WTC11 (cell line): ENCODE measurements around the gene SFTPD. TPM values are rescaled to one million over a fixed set of nuclear protein-coding genes. Genes with fewer than 3 reads are reported as not detected.

Source experiments
- ATAC-seq: fragments of 200-7000 bp; cut with Tn5 transposase; 2 replicates; pipeline ENCODE4 v1.10.0; 2021; ENCODE audit warnings: mild to moderate bottlenecking, moderate library complexity
- CTCF ChIA-PET: fragments of 300-600 bp; sonication (Branson Sonifier 250); formaldehyde crosslinking; loops from one replicate; lab custom pipeline; 2021; ENCODE audit warnings: antibody characterized with exemption; lab: Charles Lee
- POLR2A ChIA-PET: fragments of 350-600 bp; sonication (Branson Sonifier 250); formaldehyde crosslinking; loops from one replicate; lab custom pipeline; 2021; ENCODE audit warnings: antibody characterized with exemption; lab: Charles Lee
- DNase-seq: peaks from one replicate; pipeline ENCODE4 v3.0.0; 2021; ENCODE audit warnings: low spot score
- H3K27ac Mint-ChIP-seq: 2 replicates; pipeline ENCODE4 v1.8.0; 2021; ENCODE audit warnings: mixed read lengths
- H3K27me3 Mint-ChIP-seq: 2 replicates; pipeline ENCODE4 v1.8.0; 2021; ENCODE audit warnings: low read depth, mild to moderate bottlenecking, moderate library complexity, mixed read lengths
- H3K36me3 Mint-ChIP-seq: 2 replicates; pipeline ENCODE4 v1.8.0; 2021; ENCODE audit warnings: mixed read lengths
- H3K4me1 Mint-ChIP-seq: 2 replicates; pipeline ENCODE4 v1.8.0; 2022; ENCODE audit warnings: mixed read lengths
- H3K4me3 Mint-ChIP-seq: 2 replicates; pipeline ENCODE4 v1.8.0; 2021; ENCODE audit warnings: mild to moderate bottlenecking, moderate library complexity, mixed read lengths
- H3K9me3 Mint-ChIP-seq: 2 replicates; pipeline ENCODE4 v1.8.0; 2021; ENCODE audit warnings: mixed read lengths
- AFF4 ChIP-seq: sonication (generic); formaldehyde crosslinking; IDR thresholded peaks from 2 replicates; pipeline ENCODE4 v1.8.1; 2023; ENCODE audit warnings: mild to moderate bottlenecking, missing genetic modification reagents, borderline replicate concordance
- CBFB ChIP-seq: sonication (generic); formaldehyde crosslinking; IDR thresholded peaks from 2 replicates; pipeline ENCODE4 v1.8.1; 2022; ENCODE audit warnings: mild to moderate bottlenecking, low read depth, missing genetic modification reagents
- CREM ChIP-seq: sonication (generic); formaldehyde crosslinking; IDR thresholded peaks from 2 replicates; pipeline ENCODE4 v1.8.1; 2022; ENCODE audit warnings: mild to moderate bottlenecking, missing genetic modification reagents, moderate library complexity
- ELF4 ChIP-seq: sonication (generic); formaldehyde crosslinking; IDR thresholded peaks from 2 replicates; pipeline ENCODE4 v1.8.1; 2022; ENCODE audit warnings: low read depth, mild to moderate bottlenecking, moderate library complexity, missing genetic modification reagents
- ERG ChIP-seq: fragments of 250-450 bp; sonication (Bioruptor Pico); IDR thresholded peaks from 2 replicates; pipeline ENCODE4 v1.8.0; 2021; ENCODE audit warnings: mild to moderate bottlenecking
- ESRRA ChIP-seq: sonication (generic); formaldehyde crosslinking; IDR thresholded peaks from 2 replicates; pipeline ENCODE4 v1.8.1; 2022; ENCODE audit warnings: mild to moderate bottlenecking, missing genetic modification reagents, borderline replicate concordance
- IRF2 ChIP-seq: sonication (generic); formaldehyde crosslinking; IDR thresholded peaks from 2 replicates; pipeline ENCODE4 v1.8.0; 2022; ENCODE audit warnings: low read depth, missing genetic modification reagents, borderline replicate concordance
- KAT7 ChIP-seq: sonication (generic); formaldehyde crosslinking; IDR thresholded peaks from 2 replicates; pipeline ENCODE4 v1.8.1; 2023; ENCODE audit warnings: missing genetic modification reagents, mild to moderate bottlenecking, borderline replicate concordance
- MLX ChIP-seq: sonication (generic); formaldehyde crosslinking; IDR thresholded peaks from 2 replicates; pipeline ENCODE4 v1.8.1; 2023; ENCODE audit warnings: mild to moderate bottlenecking, missing genetic modification reagents, moderate library complexity
- MXD4 ChIP-seq: fragments of 250-450 bp; sonication (Bioruptor Pico); IDR thresholded peaks from 2 replicates; pipeline ENCODE4 v1.8.0; 2021; ENCODE audit warnings: mild to moderate bottlenecking, moderate library complexity, borderline replicate concordance
- NFATC4 ChIP-seq: fragments of 250-450 bp; sonication (Bioruptor Pico); IDR thresholded peaks from 2 replicates; pipeline ENCODE4 v1.9.0; 2021; ENCODE audit warnings: mild to moderate bottlenecking
- NR2C2 ChIP-seq: sonication (generic); formaldehyde crosslinking; IDR thresholded peaks from 2 replicates; pipeline ENCODE4 v1.8.0; 2022; ENCODE audit warnings: mild to moderate bottlenecking, missing genetic modification reagents
- NR3C1 ChIP-seq: sonication (generic); formaldehyde crosslinking; conservative IDR thresholded peaks from 2 replicates; pipeline ENCODE4 v1.8.1; 2023; ENCODE audit warnings: low read depth, mild to moderate bottlenecking, missing genetic modification reagents
- RORB ChIP-seq: fragments of 250-450 bp; sonication (Bioruptor Pico); IDR thresholded peaks from 2 replicates; pipeline ENCODE4 v1.9.0; 2021; ENCODE audit warnings: mild to moderate bottlenecking
- SP1 ChIP-seq: sonication (generic); formaldehyde crosslinking; conservative IDR thresholded peaks from 2 replicates; pipeline ENCODE4 v1.8.1; 2022; ENCODE audit warnings: missing genetic modification reagents
- TEAD1 ChIP-seq: sonication (generic); formaldehyde crosslinking; IDR thresholded peaks from 2 replicates; pipeline ENCODE4 v1.8.0; 2022; ENCODE audit warnings: mild to moderate bottlenecking, missing genetic modification reagents
- ZBTB21 ChIP-seq: sonication (generic); formaldehyde crosslinking; IDR thresholded peaks from 2 replicates; pipeline ENCODE4 v1.8.1; 2023; ENCODE audit warnings: mild to moderate bottlenecking, missing genetic modification reagents, borderline replicate concordance
- ZBTB43 ChIP-seq: sonication (generic); formaldehyde crosslinking; IDR thresholded peaks from 2 replicates; pipeline ENCODE4 v1.8.1; 2023; ENCODE audit warnings: mild to moderate bottlenecking, missing genetic modification reagents
- ZNF121 ChIP-seq: sonication (generic); formaldehyde crosslinking; IDR thresholded peaks from 2 replicates; pipeline ENCODE4 v1.8.0; 2023; ENCODE audit warnings: missing genetic modification reagents
- ZNF138 ChIP-seq: sonication (generic); formaldehyde crosslinking; conservative IDR thresholded peaks from 2 replicates; pipeline ENCODE4 v1.8.1; 2022; ENCODE audit warnings: mild to moderate bottlenecking, moderate library complexity, missing genetic modification reagents
- ZNF232 ChIP-seq: sonication (generic); formaldehyde crosslinking; IDR thresholded peaks from 2 replicates; pipeline ENCODE4 v1.8.0; 2022; ENCODE audit warnings: mild to moderate bottlenecking, missing genetic modification reagents
- ZNF281 ChIP-seq: sonication (generic); formaldehyde crosslinking; IDR thresholded peaks from 2 replicates; pipeline ENCODE4 v1.8.0; 2023; ENCODE audit warnings: mild to moderate bottlenecking, missing genetic modification reagents
- ZSCAN18 ChIP-seq: fragments of 250-450 bp; sonication (Bioruptor Pico); IDR thresholded peaks from 2 replicates; pipeline ENCODE4 v2.1.2; 2022; ENCODE audit warnings: mild to moderate bottlenecking, moderate library complexity
- total RNA-seq: library from RNA; stranded (reverse); gene quantifications from 3 replicates; pipeline ENCODE4 v1.2.3, GENCODE V29; 2021

SFTPD gene
- total RNA-seq, 1 experiment from 2014 or later = 0.66 TPM

GRCh38 chr10:79979310-79979975, 30.5 kb upstream of the SFTPD start (continued):
- TF ChIP-seq ZNF281 (CRISPR knock-in tag) = no peak
- no peak for TF ChIP-seq AFF4 (CRISPR knock-in tag)
- no peak for TF ChIP-seq NFATC4 (CRISPR knock-in tag)

- Mint-ChIP-seq H3K36me3 (peaks cover 16% of the 10 kb centered on the region), H3K9me3 (peaks cover 30% of the 10 kb centered on the region), H3K4me1 (peaks cover 25% of the 10 kb centered on the region), H3K27me3 (peaks cover 36% of the 10 kb centered on the region), H3K4me3 (no peak overlapping the region), H3K27ac (no peak overlapping the region)
- TF ChIP-seq ZNF121 (CRISPR knock-in tag) (no peak), ZBTB21 (CRISPR knock-in tag) (no peak), ERG (no peak), IRF2 (no peak), CBFB (no peak), MLX (CRISPR knock-in tag) (no peak), ESRRA (CRISPR knock-in tag) (no peak), ZNF232 (no peak), ZBTB43 (CRISPR knock-in tag) (no peak), RORB (CRISPR knock-in tag) (no peak), ZNF138 (no peak), NR2C2 (CRISPR knock-in tag) (no peak), ZSCAN18 (CRISPR knock-in tag) (no peak), SP1 (CRISPR knock-in tag) (no peak), CREM (CRISPR knock-in tag) (no peak), NR3C1 (no peak), ELF4 (CRISPR knock-in tag) (no peak), KAT7 (no peak), MXD4 (CRISPR knock-in tag) (no peak), TEAD1 (no peak)
- POLR2A ChIA-PET = no interaction called here
- CTCF ChIA-PET = no interaction called here
- no peak for ATAC-seq
- no peak for DNase-seq
Measured at GRCh38 chr10:79976999-79977398, 28.1 kb upstream of the SFTPD start.
